Body of pancreas (tissue), 4 donors: ENCODE results near the gene SYNE2. TPM values are rescaled to one million over a fixed set of nuclear protein-coding genes. Genes with fewer than 3 reads are reported as not detected.

Experiments
- ATAC-seq: fragments of 150-250 bp; one replicate; pipeline ENCODE4 v1.9.1; 2016
- DNase-seq, 4 donors: peaks; one replicate each; pipeline ENCODE4 v3.0.0-alpha.2; 2019
- H3K27ac ChIP-seq, 4 donors: fragments of 200-600 bp; sonication (generic); 1 replicate in 3 of 4; 2 replicates in 1 of 4; pipeline versions ENCODE4 v1.5.1 to v1.6.1; 2016 to 2019; ENCODE audit warnings: mild to moderate bottlenecking in 1 of 4, mixed read lengths in 1 of 4, moderate library complexity in 1 of 4
- H3K27me3 ChIP-seq, 2 donors: fragments of 200-600 bp; sonication (generic); one replicate each; pipeline ENCODE4 v1.6.0; 2016; ENCODE audit warnings: mild to moderate bottlenecking in 1 of 2
- H3K36me3 ChIP-seq, 2 donors: fragments of 200-600 bp; sonication (generic); replicated peaks in 1 of 2; 2 replicates each; pipeline ENCODE4 v1.5.1; 2016; ENCODE audit warnings: low read depth in 2 of 2; ENCODE audit not compliant: insufficient read depth in 1 of 2
- H3K4me1 ChIP-seq: fragments of 200-600 bp; sonication (generic); one replicate; pipeline ENCODE4 v1.6.0; 2016
- H3K4me3 ChIP-seq, 2 donors: fragments of 200-600 bp; sonication (generic); 1 replicate in 1 of 2; 2 replicates in 1 of 2; pipeline ENCODE4 v1.5.1; 2016 to 2019
- H3K9me3 ChIP-seq, 3 donors: fragments of 200-600 bp; sonication (generic); 1 replicate in 2 of 3; 2 replicates in 1 of 3; pipeline ENCODE4 v1.5.1; 2016
- POLR2A ChIP-seq, 3 donors: fragments of 450-650 bp; IDR thresholded peaks; one replicate each; pipeline ENCODE4 v1.6.1; 2016; ENCODE audit warnings: antibody characterized with exemption in 3 of 3, mild to moderate bottlenecking in 2 of 3
- WGBS, 2 donors: methylation state at CpG; one replicate each; pipeline ENCODE4 v1.1.5; 2017; 5-methylcytosine and 5-hydroxymethylcytosine counted together
- intact Hi-C: fragments of 100-400 bp; cut with DNase I; formaldehyde crosslinking; loops from one replicate; pipeline ENCODE4 v1.15.1; 2023
- total RNA-seq, 2 donors: library from RNA; depleted of rRNA; stranded (reverse); fragments of >200 nt; gene quantifications; one replicate each; pipeline ENCODE4 v1.1.0, GENCODE V29; 2016
- TF ChIP-seq, protein P1 (sequence below), 7 experiments: fragments of 450-650 bp in 4 of 7; fragments of 200-600 bp in 3 of 7; sonication (generic) in 3 of 7; IDR thresholded peaks; one replicate each; pipeline ENCODE4 v1.5.1; 2016 to 2019; ENCODE audit warnings: antibody characterized with exemption in 7 of 7

SYNE2 gene
- total RNA-seq, 2 donors from 2014 or later, result 163 to 240 TPM

DNA sequence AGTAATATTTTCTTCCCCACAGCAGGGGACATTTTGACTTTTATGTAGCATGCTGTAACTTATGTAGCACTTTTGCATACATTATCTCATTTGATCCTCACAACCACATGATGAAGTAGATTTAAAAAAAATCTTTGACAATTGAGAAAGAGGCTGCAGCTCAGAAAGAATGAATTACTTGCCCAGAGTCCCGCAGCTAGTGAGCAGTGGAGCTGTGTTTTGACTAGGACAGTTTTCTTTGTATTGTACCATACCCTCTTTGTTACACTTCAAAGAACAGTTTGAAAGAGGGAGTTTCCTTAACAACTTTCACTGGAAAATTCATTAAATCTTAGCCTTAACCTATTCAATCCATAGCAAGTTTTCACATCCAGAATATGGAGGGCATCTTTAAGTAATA lies 58.6 kb downstream of the SYNE2 start:
- TF ChIP-seq POLR2A (IDR thresholded peaks at IDR 0.05), result no peak
- TF ChIP-seq, protein P1, sequence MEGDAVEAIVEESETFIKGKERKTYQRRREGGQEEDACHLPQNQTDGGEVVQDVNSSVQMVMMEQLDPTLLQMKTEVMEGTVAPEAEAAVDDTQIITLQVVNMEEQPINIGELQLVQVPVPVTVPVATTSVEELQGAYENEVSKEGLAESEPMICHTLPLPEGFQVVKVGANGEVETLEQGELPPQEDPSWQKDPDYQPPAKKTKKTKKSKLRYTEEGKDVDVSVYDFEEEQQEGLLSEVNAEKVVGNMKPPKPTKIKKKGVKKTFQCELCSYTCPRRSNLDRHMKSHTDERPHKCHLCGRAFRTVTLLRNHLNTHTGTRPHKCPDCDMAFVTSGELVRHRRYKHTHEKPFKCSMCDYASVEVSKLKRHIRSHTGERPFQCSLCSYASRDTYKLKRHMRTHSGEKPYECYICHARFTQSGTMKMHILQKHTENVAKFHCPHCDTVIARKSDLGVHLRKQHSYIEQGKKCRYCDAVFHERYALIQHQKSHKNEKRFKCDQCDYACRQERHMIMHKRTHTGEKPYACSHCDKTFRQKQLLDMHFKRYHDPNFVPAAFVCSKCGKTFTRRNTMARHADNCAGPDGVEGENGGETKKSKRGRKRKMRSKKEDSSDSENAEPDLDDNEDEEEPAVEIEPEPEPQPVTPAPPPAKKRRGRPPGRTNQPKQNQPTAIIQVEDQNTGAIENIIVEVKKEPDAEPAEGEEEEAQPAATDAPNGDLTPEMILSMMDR (IDR thresholded peaks at IDR 0.05), result no peak
- H3K4me1 ChIP-seq, result peaks cover 23% of the 10 kb centered on the region
- intact Hi-C loops, result no loop called here
- 82 to 92% methylated on average over 1 of the region's 1 CpG for WGBS, 2 donors
- no peak overlapping the region for H3K4me3 ChIP-seq
- H3K9me3 ChIP-seq, result no peaks in the 10 kb centered on the region
- no peak for ATAC-seq
- H3K27me3 ChIP-seq, result no peaks in the 10 kb centered on the region
- no peak overlapping the region for H3K27ac ChIP-seq
- DNase-seq, result no peak
- H3K36me3 ChIP-seq, result no peaks in the 10 kb centered on the region

GRCh38 chr14:63912286-63912685 lies 59.5 kb downstream of the SYNE2 start:
- Histone ChIP-seq H3K9me3 (no peaks in the 10 kb centered on the region), H3K36me3 (no peaks in the 10 kb centered on the region), H3K4me3 (no peak overlapping the region), H3K27ac (no peak overlapping the region), H3K4me1 (peaks cover 23% of the 10 kb centered on the region), H3K27me3 (no peaks in the 10 kb centered on the region)
- no peak for DNase-seq
- ATAC-seq, result no peak
- no peak for TF ChIP-seq POLR2A (IDR thresholded peaks at IDR 0.05)
- TF ChIP-seq, protein P1 (IDR thresholded peaks at IDR 0.05), result no peak
- intact Hi-C loops, result no loop called here
- WGBS, 2 donors, result 59 to 85% methylated on average over 1 of the region's 1 CpG

GRCh38 chr14:63918411-63918810 lies 65.6 kb downstream of the SYNE2 start:
- H3K36me3 ChIP-seq, result no peaks in the 10 kb centered on the region
- no peaks in the 10 kb centered on the region for H3K27me3 ChIP-seq
- no peak for TF ChIP-seq POLR2A (IDR thresholded peaks at IDR 0.05)
- TF ChIP-seq, protein P1 (IDR thresholded peaks at IDR 0.05), result no peak
- DNase-seq (no peak), ATAC-seq (no peak)
- intact Hi-C loops, result no loop called here
- no peaks in the 10 kb centered on the region for H3K9me3 ChIP-seq
- H3K4me1 ChIP-seq, result peaks cover 21% of the 10 kb centered on the region
- peak overlapping the region in 1 of 4 donors; percentile 28 for H3K27ac ChIP-seq
- H3K4me3 ChIP-seq, result no peak overlapping the region
- 73 to 77% methylated on average over 11 of the region's 11 CpGs for WGBS, 2 donors

- WGBS, 2 donors, result 33 to 37% methylated on average over 5 of the region's 5 CpGs
- no peak overlapping the region for H3K4me3 ChIP-seq
- peak overlapping the region; percentile 44 to 66 (median 55) for H3K27ac ChIP-seq
- no peaks in the 10 kb centered on the region for H3K27me3 ChIP-seq
- no peaks in the 10 kb centered on the region for H3K9me3 ChIP-seq
- intact Hi-C loops, result no loop called here
- TF ChIP-seq, protein P1 (IDR thresholded peaks at IDR 0.05), result no peak
- peak in 2 of 3 donors; percentile 46 to 49 for TF ChIP-seq POLR2A (IDR thresholded peaks at IDR 0.05)
- peaks cover 17% of the 10 kb centered on the region for H3K4me1 ChIP-seq
- H3K36me3 ChIP-seq, result no peaks in the 10 kb centered on the region
- ATAC-seq (peak; percentile 89), DNase-seq (peak; percentile 45 to 72 (median 70))
Measured at GRCh38 chr14:63922696-63923421, 70.1 kb downstream of the SYNE2 start.

DNA sequence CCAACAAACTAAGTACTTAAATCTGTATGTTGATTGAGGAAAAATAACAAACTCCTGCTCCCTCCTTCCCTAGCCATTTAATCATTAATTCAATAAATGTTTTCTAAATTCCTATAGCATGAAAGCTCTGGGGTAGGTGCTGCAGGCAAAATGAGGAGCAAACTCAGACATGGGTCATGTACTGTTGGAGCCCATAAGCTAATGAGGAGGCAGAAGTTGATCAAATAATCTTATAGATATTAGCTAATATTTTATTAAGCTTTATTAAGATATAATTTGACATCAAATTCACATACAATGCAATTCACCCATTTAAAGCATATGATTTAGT lies 70.6 kb downstream of the SYNE2 start:
- no peak for TF ChIP-seq POLR2A (IDR thresholded peaks at IDR 0.05)
- TF ChIP-seq, protein P1 (IDR thresholded peaks at IDR 0.05), result no peak
- Histone ChIP-seq H3K27me3 (no peaks in the 10 kb centered on the region), H3K36me3 (no peaks in the 10 kb centered on the region), H3K4me3 (no peak overlapping the region), H3K9me3 (no peaks in the 10 kb centered on the region), H3K27ac (peak overlapping the region; percentile 44 to 66 (median 55)), H3K4me1 (peaks cover 12% of the 10 kb centered on the region)
- intact Hi-C loops, result no loop called here
- no peak for ATAC-seq
- DNase-seq, result no peak
